WTC11 (cell line): ENCODE data around the gene BET1. TPM values are rescaled to one million over a fixed set of nuclear protein-coding genes. Genes with fewer than 3 reads are reported as not detected.

ENCODE experiments used
- ATAC-seq: fragments of 200-7000 bp; cut with Tn5 transposase; 2 replicates; pipeline ENCODE4 v1.10.0; 2021; ENCODE audit warnings: mild to moderate bottlenecking, moderate library complexity
- CTCF ChIA-PET: fragments of 300-600 bp; sonication (Branson Sonifier 250); formaldehyde crosslinking; loops from one replicate; lab custom pipeline; 2021; ENCODE audit warnings: antibody characterized with exemption; lab: Charles Lee
- POLR2A ChIA-PET: fragments of 350-600 bp; sonication (Branson Sonifier 250); formaldehyde crosslinking; loops from one replicate; lab custom pipeline; 2021; ENCODE audit warnings: antibody characterized with exemption; lab: Charles Lee
- DNase-seq: peaks from one replicate; pipeline ENCODE4 v3.0.0; 2021; ENCODE audit warnings: low spot score
- H3K27ac Mint-ChIP-seq: 2 replicates; pipeline ENCODE4 v1.8.0; 2021; ENCODE audit warnings: mixed read lengths
- H3K27me3 Mint-ChIP-seq: 2 replicates; pipeline ENCODE4 v1.8.0; 2021; ENCODE audit warnings: low read depth, mild to moderate bottlenecking, moderate library complexity, mixed read lengths
- H3K36me3 Mint-ChIP-seq: 2 replicates; pipeline ENCODE4 v1.8.0; 2021; ENCODE audit warnings: mixed read lengths
- H3K4me1 Mint-ChIP-seq: 2 replicates; pipeline ENCODE4 v1.8.0; 2022; ENCODE audit warnings: mixed read lengths
- H3K4me3 Mint-ChIP-seq: 2 replicates; pipeline ENCODE4 v1.8.0; 2021; ENCODE audit warnings: mild to moderate bottlenecking, moderate library complexity, mixed read lengths
- H3K9me3 Mint-ChIP-seq: 2 replicates; pipeline ENCODE4 v1.8.0; 2021; ENCODE audit warnings: mixed read lengths
- ATF1 ChIP-seq: sonication (generic); formaldehyde crosslinking; IDR thresholded peaks from 2 replicates; pipeline ENCODE4 v1.8.1; 2023; ENCODE audit warnings: mild to moderate bottlenecking, moderate library complexity, missing genetic modification reagents
- ATF2 ChIP-seq: sonication (generic); formaldehyde crosslinking; IDR thresholded peaks from 2 replicates; pipeline ENCODE4 v1.8.1; 2022; ENCODE audit warnings: low read depth, missing genetic modification reagents, borderline replicate concordance
- ATF6 ChIP-seq: sonication (generic); formaldehyde crosslinking; IDR thresholded peaks from 2 replicates; pipeline ENCODE4 v1.8.1; 2023; ENCODE audit warnings: mild to moderate bottlenecking, missing genetic modification reagents
- CBFB ChIP-seq: sonication (generic); formaldehyde crosslinking; IDR thresholded peaks from 2 replicates; pipeline ENCODE4 v1.8.1; 2022; ENCODE audit warnings: mild to moderate bottlenecking, low read depth, missing genetic modification reagents
- CREM ChIP-seq: sonication (generic); formaldehyde crosslinking; IDR thresholded peaks from 2 replicates; pipeline ENCODE4 v1.8.1; 2022; ENCODE audit warnings: mild to moderate bottlenecking, missing genetic modification reagents, moderate library complexity
- E2F4 ChIP-seq: sonication (generic); formaldehyde crosslinking; IDR thresholded peaks from 2 replicates; pipeline ENCODE4 v1.8.1; 2022; ENCODE audit warnings: low read depth, mild to moderate bottlenecking, moderate library complexity, missing genetic modification reagents, borderline replicate concordance
- EMX1 ChIP-seq: fragments of 250-450 bp; sonication (Bioruptor Pico); IDR thresholded peaks from 2 replicates; pipeline ENCODE4 v1.8.0; 2021; ENCODE audit warnings: mild to moderate bottlenecking
- ETV6 ChIP-seq: sonication (generic); formaldehyde crosslinking; IDR thresholded peaks from 2 replicates; pipeline ENCODE4 v1.8.1; 2022; ENCODE audit warnings: mild to moderate bottlenecking, missing genetic modification reagents
- JAZF1 ChIP-seq: fragments of 250-450 bp; sonication (Bioruptor Pico); IDR thresholded peaks from 2 replicates; pipeline ENCODE4 v1.9.0; 2021; ENCODE audit warnings: moderate library complexity, mild to moderate bottlenecking, inconsistent platforms
- JUN ChIP-seq: sonication (generic); formaldehyde crosslinking; IDR thresholded peaks from 2 replicates; pipeline ENCODE4 v1.8.0; 2023; ENCODE audit warnings: mild to moderate bottlenecking, missing genetic modification reagents
- MXD4 ChIP-seq: fragments of 250-450 bp; sonication (Bioruptor Pico); IDR thresholded peaks from 2 replicates; pipeline ENCODE4 v1.8.0; 2021; ENCODE audit warnings: mild to moderate bottlenecking, moderate library complexity, borderline replicate concordance
- NR3C1 ChIP-seq: sonication (generic); formaldehyde crosslinking; conservative IDR thresholded peaks from 2 replicates; pipeline ENCODE4 v1.8.1; 2023; ENCODE audit warnings: low read depth, mild to moderate bottlenecking, missing genetic modification reagents
- OVOL2 ChIP-seq: fragments of 250-450 bp; sonication (Bioruptor Pico); IDR thresholded peaks from 2 replicates; pipeline ENCODE4 v1.9.0; 2021; ENCODE audit warnings: mild to moderate bottlenecking, borderline replicate concordance
- PRRX2 ChIP-seq: fragments of 250-450 bp; sonication (Bioruptor Pico); IDR thresholded peaks from 2 replicates; pipeline ENCODE4 v1.8.0; 2021; ENCODE audit warnings: mild to moderate bottlenecking
- SP1 ChIP-seq: sonication (generic); formaldehyde crosslinking; conservative IDR thresholded peaks from 2 replicates; pipeline ENCODE4 v1.8.1; 2022; ENCODE audit warnings: missing genetic modification reagents
- TP53 ChIP-seq: sonication (generic); formaldehyde crosslinking; IDR thresholded peaks from 2 replicates; pipeline ENCODE4 v1.8.1; 2023; ENCODE audit warnings: mild to moderate bottlenecking, missing genetic modification reagents
- ZNF138 ChIP-seq: sonication (generic); formaldehyde crosslinking; conservative IDR thresholded peaks from 2 replicates; pipeline ENCODE4 v1.8.1; 2022; ENCODE audit warnings: mild to moderate bottlenecking, moderate library complexity, missing genetic modification reagents
- ZNF396 ChIP-seq: fragments of 250-450 bp; sonication (Bioruptor Pico); IDR thresholded peaks from 2 replicates; pipeline ENCODE4 v1.8.0; 2021; ENCODE audit warnings: mild to moderate bottlenecking, moderate library complexity, borderline replicate concordance
- ZNF416 ChIP-seq: fragments of 250-450 bp; sonication (Bioruptor Pico); IDR thresholded peaks from 2 replicates; pipeline ENCODE4 v1.9.0; 2021; ENCODE audit warnings: mild to moderate bottlenecking, inconsistent platforms
- total RNA-seq: library from RNA; stranded (reverse); gene quantifications from 3 replicates; pipeline ENCODE4 v1.2.3, GENCODE V29; 2021
- TF ChIP-seq, protein P1 (sequence below): fragments of 250-450 bp; sonication (Bioruptor Pico); IDR thresholded peaks from 2 replicates; pipeline ENCODE4 v1.8.0; 2021; ENCODE audit warnings: mild to moderate bottlenecking
- TF ChIP-seq, protein P2 (sequence below): sonication (generic); formaldehyde crosslinking; IDR thresholded peaks from 2 replicates; pipeline ENCODE4 v1.8.1; 2022; ENCODE audit warnings: missing genetic modification reagents, borderline replicate concordance
- TF ChIP-seq, protein P3 (sequence below): sonication (generic); formaldehyde crosslinking; IDR thresholded peaks from 2 replicates; pipeline ENCODE4 v1.8.1; 2022; ENCODE audit warnings: mild to moderate bottlenecking, moderate library complexity, missing genetic modification reagents
- TF ChIP-seq, protein P4 (sequence below): sonication (generic); formaldehyde crosslinking; IDR thresholded peaks from 2 replicates; pipeline ENCODE4 v1.8.1; 2023; ENCODE audit warnings: mild to moderate bottlenecking, missing genetic modification reagents
- TF ChIP-seq, protein P5 (sequence below): sonication (generic); formaldehyde crosslinking; IDR thresholded peaks from 2 replicates; pipeline ENCODE4 v1.8.1; 2023; ENCODE audit warnings: mild to moderate bottlenecking, moderate library complexity, missing genetic modification reagents

The BET1 gene
- total RNA-seq, 1 experiment from 2014 or later = 26.7 TPM

- ChIA-PET POLR2A (no interaction called here), CTCF (no interaction called here)
Measured at GRCh38 chr7:94050046-94050445, 45.9 kb upstream of the BET1 start.

DNA sequence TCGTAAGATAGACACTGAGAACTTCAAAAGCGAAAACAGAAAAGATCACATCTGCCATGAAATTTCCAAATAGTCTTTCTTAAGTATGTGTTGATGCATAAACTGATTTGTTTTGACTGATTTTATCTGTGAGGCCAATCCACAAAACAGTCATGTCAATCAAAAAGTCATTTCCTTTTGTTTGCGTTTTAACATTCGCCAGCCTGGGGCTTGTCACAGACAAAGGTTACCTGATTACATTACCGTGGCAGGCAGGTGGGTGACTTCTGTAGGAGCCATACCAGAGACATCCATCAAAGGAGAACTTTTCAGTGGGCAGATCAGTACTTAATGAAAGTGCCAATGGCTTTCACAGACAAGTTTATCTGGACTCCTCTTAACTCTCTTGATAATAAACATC, 45.5 kb upstream of the BET1 start:
- Mint-ChIP-seq H3K36me3 (no peaks in the 10 kb centered on the region), H3K27ac (no peak overlapping the region), H3K27me3 (no peaks in the 10 kb centered on the region), H3K4me1 (peaks cover 41% of the 10 kb centered on the region), H3K9me3 (no peaks in the 10 kb centered on the region)
- CTCF ChIA-PET = no interaction called here
- ATAC-seq (peak; percentile 57), DNase-seq (no peak)
- POLR2A ChIA-PET = no interaction called here
- TF ChIP-seq, protein P1, sequence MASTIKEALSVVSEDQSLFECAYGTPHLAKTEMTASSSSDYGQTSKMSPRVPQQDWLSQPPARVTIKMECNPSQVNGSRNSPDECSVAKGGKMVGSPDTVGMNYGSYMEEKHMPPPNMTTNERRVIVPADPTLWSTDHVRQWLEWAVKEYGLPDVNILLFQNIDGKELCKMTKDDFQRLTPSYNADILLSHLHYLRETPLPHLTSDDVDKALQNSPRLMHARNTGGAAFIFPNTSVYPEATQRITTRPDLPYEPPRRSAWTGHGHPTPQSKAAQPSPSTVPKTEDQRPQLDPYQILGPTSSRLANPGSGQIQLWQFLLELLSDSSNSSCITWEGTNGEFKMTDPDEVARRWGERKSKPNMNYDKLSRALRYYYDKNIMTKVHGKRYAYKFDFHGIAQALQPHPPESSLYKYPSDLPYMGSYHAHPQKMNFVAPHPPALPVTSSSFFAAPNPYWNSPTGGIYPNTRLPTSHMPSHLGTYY (CRISPR knock-in tag) = no peak
- TF ChIP-seq CBFB (CRISPR knock-in tag) (no peak), ATF1 (CRISPR knock-in tag) (no peak), E2F4 (CRISPR knock-in tag) (no peak), OVOL2 (CRISPR knock-in tag) (no peak), CREM (CRISPR knock-in tag) (no peak), ATF6 (CRISPR knock-in tag) (no peak), ZNF396 (CRISPR knock-in tag) (no peak), ETV6 (CRISPR knock-in tag) (no peak), NR3C1 (CRISPR knock-in tag) (no peak), ZNF138 (CRISPR knock-in tag) (no peak), ATF2 (CRISPR knock-in tag) (no peak), MXD4 (CRISPR knock-in tag) (no peak), EMX1 (CRISPR knock-in tag) (no peak), ZNF416 (no peak), JUN (CRISPR knock-in tag) (no peak), SP1 (CRISPR knock-in tag) (no peak)
- TF ChIP-seq, protein P2, sequence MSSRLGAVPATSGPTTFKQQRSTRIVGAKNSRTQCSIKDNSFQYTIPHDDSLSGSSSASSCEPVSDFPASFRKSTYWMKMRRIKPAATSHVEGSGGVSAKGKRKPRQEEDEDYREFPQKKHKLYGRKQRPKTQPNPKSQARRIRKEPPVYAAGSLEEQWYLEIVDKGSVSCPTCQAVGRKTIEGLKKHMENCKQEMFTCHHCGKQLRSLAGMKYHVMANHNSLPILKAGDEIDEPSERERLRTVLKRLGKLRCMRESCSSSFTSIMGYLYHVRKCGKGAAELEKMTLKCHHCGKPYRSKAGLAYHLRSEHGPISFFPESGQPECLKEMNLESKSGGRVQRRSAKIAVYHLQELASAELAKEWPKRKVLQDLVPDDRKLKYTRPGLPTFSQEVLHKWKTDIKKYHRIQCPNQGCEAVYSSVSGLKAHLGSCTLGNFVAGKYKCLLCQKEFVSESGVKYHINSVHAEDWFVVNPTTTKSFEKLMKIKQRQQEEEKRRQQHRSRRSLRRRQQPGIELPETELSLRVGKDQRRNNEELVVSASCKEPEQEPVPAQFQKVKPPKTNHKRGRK = no peak
- TF ChIP-seq, protein P3, sequence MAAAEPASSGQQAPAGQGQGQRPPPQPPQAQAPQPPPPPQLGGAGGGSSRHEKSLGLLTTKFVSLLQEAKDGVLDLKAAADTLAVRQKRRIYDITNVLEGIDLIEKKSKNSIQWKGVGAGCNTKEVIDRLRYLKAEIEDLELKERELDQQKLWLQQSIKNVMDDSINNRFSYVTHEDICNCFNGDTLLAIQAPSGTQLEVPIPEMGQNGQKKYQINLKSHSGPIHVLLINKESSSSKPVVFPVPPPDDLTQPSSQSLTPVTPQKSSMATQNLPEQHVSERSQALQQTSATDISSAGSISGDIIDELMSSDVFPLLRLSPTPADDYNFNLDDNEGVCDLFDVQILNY (CRISPR knock-in tag) = no peak
- TF ChIP-seq, protein P4, sequence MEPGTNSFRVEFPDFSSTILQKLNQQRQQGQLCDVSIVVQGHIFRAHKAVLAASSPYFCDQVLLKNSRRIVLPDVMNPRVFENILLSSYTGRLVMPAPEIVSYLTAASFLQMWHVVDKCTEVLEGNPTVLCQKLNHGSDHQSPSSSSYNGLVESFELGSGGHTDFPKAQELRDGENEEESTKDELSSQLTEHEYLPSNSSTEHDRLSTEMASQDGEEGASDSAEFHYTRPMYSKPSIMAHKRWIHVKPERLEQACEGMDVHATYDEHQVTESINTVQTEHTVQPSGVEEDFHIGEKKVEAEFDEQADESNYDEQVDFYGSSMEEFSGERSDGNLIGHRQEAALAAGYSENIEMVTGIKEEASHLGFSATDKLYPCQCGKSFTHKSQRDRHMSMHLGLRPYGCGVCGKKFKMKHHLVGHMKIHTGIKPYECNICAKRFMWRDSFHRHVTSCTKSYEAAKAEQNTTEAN (CRISPR knock-in tag) = no peak
- TF ChIP-seq, all 79 proteins: peak for 0
- H3K4me3 Mint-ChIP-seq = no peak overlapping the region

More at GRCh38 chr7:94050046-94050445, 45.9 kb upstream of the BET1 start:
- H3K36me3 Mint-ChIP-seq = no peaks in the 10 kb centered on the region
- H3K27ac Mint-ChIP-seq = no peak overlapping the region
- no peak overlapping the region for H3K4me3 Mint-ChIP-seq
- H3K9me3 Mint-ChIP-seq = no peaks in the 10 kb centered on the region
- no peaks in the 10 kb centered on the region for H3K27me3 Mint-ChIP-seq
- DNase-seq (no peak), ATAC-seq (no peak; the same call in 1 of the 2 replicates)
- H3K4me1 Mint-ChIP-seq = peaks cover 41% of the 10 kb centered on the region
- no peak for TF ChIP-seq PRRX2 (CRISPR knock-in tag)
- TF ChIP-seq, protein P5, sequence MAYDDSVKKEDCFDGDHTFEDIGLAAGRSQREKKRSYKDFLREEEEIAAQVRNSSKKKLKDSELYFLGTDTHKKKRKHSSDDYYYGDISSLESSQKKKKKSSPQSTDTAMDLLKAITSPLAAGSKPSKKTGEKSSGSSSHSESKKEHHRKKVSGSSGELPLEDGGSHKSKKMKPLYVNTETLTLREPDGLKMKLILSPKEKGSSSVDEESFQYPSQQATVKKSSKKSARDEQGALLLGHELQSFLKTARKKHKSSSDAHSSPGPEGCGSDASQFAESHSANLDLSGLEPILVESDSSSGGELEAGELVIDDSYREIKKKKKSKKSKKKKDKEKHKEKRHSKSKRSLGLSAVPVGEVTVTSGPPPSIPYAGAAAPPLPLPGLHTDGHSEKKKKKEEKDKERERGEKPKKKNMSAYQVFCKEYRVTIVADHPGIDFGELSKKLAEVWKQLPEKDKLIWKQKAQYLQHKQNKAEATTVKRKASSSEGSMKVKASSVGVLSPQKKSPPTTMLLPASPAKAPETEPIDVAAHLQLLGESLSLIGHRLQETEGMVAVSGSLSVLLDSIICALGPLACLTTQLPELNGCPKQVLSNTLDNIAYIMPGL (CRISPR knock-in tag) = no peak
- TF ChIP-seq JUN (CRISPR knock-in tag) = no peak
- no peak for TF ChIP-seq JAZF1 (CRISPR knock-in tag)
- TF ChIP-seq TP53 (CRISPR knock-in tag) = no peak
